Measurements from ENCODE around the gene CD28.

CD28 gene

GRCh38 chr2:203719456-203720410 is 13.3 kb downstream of the CD28 start:
- DNase-seq (ENCODE audit: extremely low read depth, insufficient read length), result no peak
- H3K4me3 ChIP-seq (replicated peaks; ENCODE audit: low read depth, low read length), result no peak overlapping the region
- no peaks in the 10 kb centered on the region for H3K27me3 ChIP-seq (replicated peaks; ENCODE audit: control insufficient read depth, insufficient read depth, low read length)
- no peaks in the 10 kb centered on the region for H3K36me3 ChIP-seq (ENCODE audit: control insufficient read depth, insufficient read depth, low read length)
- TF ChIP-seq, protein P1, sequence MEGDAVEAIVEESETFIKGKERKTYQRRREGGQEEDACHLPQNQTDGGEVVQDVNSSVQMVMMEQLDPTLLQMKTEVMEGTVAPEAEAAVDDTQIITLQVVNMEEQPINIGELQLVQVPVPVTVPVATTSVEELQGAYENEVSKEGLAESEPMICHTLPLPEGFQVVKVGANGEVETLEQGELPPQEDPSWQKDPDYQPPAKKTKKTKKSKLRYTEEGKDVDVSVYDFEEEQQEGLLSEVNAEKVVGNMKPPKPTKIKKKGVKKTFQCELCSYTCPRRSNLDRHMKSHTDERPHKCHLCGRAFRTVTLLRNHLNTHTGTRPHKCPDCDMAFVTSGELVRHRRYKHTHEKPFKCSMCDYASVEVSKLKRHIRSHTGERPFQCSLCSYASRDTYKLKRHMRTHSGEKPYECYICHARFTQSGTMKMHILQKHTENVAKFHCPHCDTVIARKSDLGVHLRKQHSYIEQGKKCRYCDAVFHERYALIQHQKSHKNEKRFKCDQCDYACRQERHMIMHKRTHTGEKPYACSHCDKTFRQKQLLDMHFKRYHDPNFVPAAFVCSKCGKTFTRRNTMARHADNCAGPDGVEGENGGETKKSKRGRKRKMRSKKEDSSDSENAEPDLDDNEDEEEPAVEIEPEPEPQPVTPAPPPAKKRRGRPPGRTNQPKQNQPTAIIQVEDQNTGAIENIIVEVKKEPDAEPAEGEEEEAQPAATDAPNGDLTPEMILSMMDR (IDR thresholded peaks at IDR 0.05; ENCODE audit: insufficient read depth, low read length, poor library complexity, severe bottlenecking), result no peak

DNA sequence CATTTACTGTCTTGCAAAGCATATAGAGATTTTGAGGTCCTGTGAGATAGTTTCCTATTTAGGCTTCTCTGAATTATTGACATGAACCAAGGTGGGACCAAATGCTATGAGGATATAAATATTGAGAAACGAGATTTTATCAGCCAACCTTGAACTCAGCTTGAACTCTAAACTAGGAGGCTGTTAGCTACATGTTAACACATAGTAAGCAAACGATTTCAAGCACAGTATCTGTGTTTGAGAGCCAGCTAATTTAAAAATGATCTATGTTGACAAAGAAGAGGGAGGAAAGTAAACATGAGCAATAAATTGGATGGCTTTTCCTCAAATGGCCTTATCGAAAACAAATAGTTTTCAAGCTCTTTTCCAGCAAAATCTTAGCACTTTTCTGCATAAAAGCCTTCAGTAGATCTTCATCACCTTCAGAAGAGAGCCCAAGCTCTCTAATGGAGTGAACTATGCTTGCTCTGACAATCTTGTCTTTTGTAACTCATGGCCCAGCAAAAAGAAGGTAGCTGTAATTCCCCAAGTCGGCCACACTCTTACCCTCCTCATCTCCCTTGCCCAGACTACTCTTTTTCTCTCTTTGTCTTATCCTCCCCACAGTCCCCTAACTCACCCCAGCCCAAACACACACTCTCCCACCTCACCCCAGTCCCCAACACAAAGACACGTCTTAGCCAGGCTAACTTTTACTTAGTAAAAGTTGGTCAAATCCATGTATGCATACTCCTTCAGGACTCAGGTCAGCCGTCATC is 14.7 kb downstream of the CD28 start:
- no peaks in the 10 kb centered on the region for H3K27me3 ChIP-seq (replicated peaks; ENCODE audit: control insufficient read depth, insufficient read depth, low read length)
- no peak for DNase-seq (ENCODE audit: extremely low read depth, insufficient read length)
- H3K36me3 ChIP-seq (ENCODE audit: control insufficient read depth, insufficient read depth, low read length), result no peaks in the 10 kb centered on the region
- no peak overlapping the region for H3K4me3 ChIP-seq (replicated peaks; ENCODE audit: low read depth, low read length)
- TF ChIP-seq, protein P1 (IDR thresholded peaks at IDR 0.05; ENCODE audit: insufficient read depth, low read length, poor library complexity, severe bottlenecking), result no peak

- DNase-seq (ENCODE audit: extremely low read depth, insufficient read length), result no peak
- no peaks in the 10 kb centered on the region for H3K36me3 ChIP-seq (ENCODE audit: control insufficient read depth, insufficient read depth, low read length)
- no peak overlapping the region for H3K4me3 ChIP-seq (replicated peaks; ENCODE audit: low read depth, low read length)
- TF ChIP-seq, protein P1 (IDR thresholded peaks at IDR 0.05; ENCODE audit: insufficient read depth, low read length, poor library complexity, severe bottlenecking), result no peak
- no peaks in the 10 kb centered on the region for H3K27me3 ChIP-seq (replicated peaks; ENCODE audit: control insufficient read depth, insufficient read depth, low read length)
Observed at GRCh38 chr2:203721781-203722300, 15.4 kb downstream of the CD28 start.

GRCh38 chr2:203722411-203722810 is 16.0 kb downstream of the CD28 start:
- TF ChIP-seq, protein P1 (IDR thresholded peaks at IDR 0.05; ENCODE audit: insufficient read depth, low read length, poor library complexity, severe bottlenecking), result no peak
- no peak overlapping the region for H3K4me3 ChIP-seq (replicated peaks; ENCODE audit: low read depth, low read length)
- no peak for DNase-seq (ENCODE audit: extremely low read depth, insufficient read length)
- H3K27me3 ChIP-seq (replicated peaks; ENCODE audit: control insufficient read depth, insufficient read depth, low read length), result no peaks in the 10 kb centered on the region
- no peaks in the 10 kb centered on the region for H3K36me3 ChIP-seq (ENCODE audit: control insufficient read depth, insufficient read depth, low read length)

- TF ChIP-seq, protein P1 (IDR thresholded peaks at IDR 0.05; ENCODE audit: insufficient read depth, low read length, poor library complexity, severe bottlenecking), result no peak
- Histone ChIP-seq H3K36me3 (ENCODE audit: control insufficient read depth, insufficient read depth, low read length) (no peaks in the 10 kb centered on the region), H3K4me3 (replicated peaks; ENCODE audit: low read depth, low read length) (no peak overlapping the region), H3K27me3 (replicated peaks; ENCODE audit: control insufficient read depth, insufficient read depth, low read length) (no peaks in the 10 kb centered on the region)
- no peak for DNase-seq (ENCODE audit: extremely low read depth, insufficient read length)
Observed at GRCh38 chr2:203728321-203728720, 21.9 kb downstream of the CD28 start.
